Astrocyte (in vitro differentiated cells and primary cell): Measurements from ENCODE around the gene UBE2S. TPM values are rescaled to one million over a fixed set of nuclear protein-coding genes. Genes with fewer than 3 reads are reported as not detected.

Experiments used
- DNase-seq: peaks from one replicate; pipeline ENCODE4 v3.0.0-alpha.2; 2010; ENCODE audit warnings: low read depth
- FAIRE-seq: peaks from 2 replicates; lab custom pipeline; 2011; peaks lifted over from hg19 to GRCh38; lab: Jason Lieb, UNC
- H2AFZ ChIP-seq: 2 replicates; pipeline ENCODE4 v1.6.0; 2012; ENCODE audit warnings: low read depth, low read length, inconsistent platforms
- H3K27ac ChIP-seq: 2 replicates; pipeline ENCODE4 v1.5.1; 2011; ENCODE audit warnings: low read depth, low read length, inconsistent platforms
- H3K27me3 ChIP-seq: 2 replicates; pipeline ENCODE4 v1.6.0; 2011; ENCODE audit warnings: low read length, inconsistent platforms; ENCODE audit not compliant: insufficient read depth
- H3K36me3 ChIP-seq: 2 replicates; pipeline ENCODE4 v1.5.1; 2011; ENCODE audit warnings: low read length, inconsistent platforms; ENCODE audit not compliant: insufficient read depth
- H3K4me1 ChIP-seq: 2 replicates; pipeline ENCODE4 v1.5.1; 2011; ENCODE audit warnings: low read length, inconsistent platforms; ENCODE audit not compliant: insufficient read depth
- H3K4me2 ChIP-seq: 2 replicates; pipeline ENCODE4 v1.6.0; 2012; ENCODE audit warnings: low read length, inconsistent platforms
- H3K4me3 ChIP-seq: 2 replicates; pipeline ENCODE4 v1.5.1; 2011; ENCODE audit warnings: low read depth, mild to moderate bottlenecking, low read length, inconsistent platforms; ENCODE audit not compliant: insufficient read depth
- H3K79me2 ChIP-seq: 2 replicates; pipeline ENCODE4 v1.6.0; 2012; ENCODE audit warnings: mild to moderate bottlenecking, low read length, inconsistent platforms; ENCODE audit not compliant: insufficient read depth
- H3K9ac ChIP-seq: 2 replicates; pipeline ENCODE4 v1.6.0; 2012; ENCODE audit warnings: mild to moderate bottlenecking, low read length, inconsistent platforms
- H3K9me3 ChIP-seq: 2 replicates; pipeline ENCODE4 v1.5.1; 2012; ENCODE audit warnings: low read depth, mild to moderate bottlenecking, low read length, inconsistent platforms; ENCODE audit not compliant: insufficient read depth
- H4K20me1 ChIP-seq: 2 replicates; pipeline ENCODE4 v1.6.0; 2012; ENCODE audit warnings: low read length, inconsistent platforms; ENCODE audit not compliant: insufficient read depth
- H3K27ac Mint-ChIP-seq: one replicate; pipeline ENCODE4 v1.8.0; 2021; ENCODE audit warnings: mild to moderate bottlenecking, mixed read lengths; ENCODE audit not compliant: unreplicated experiment
- H3K27me3 Mint-ChIP-seq: one replicate; pipeline ENCODE4 v1.8.0; 2021; ENCODE audit warnings: low read depth, mixed read lengths; ENCODE audit not compliant: unreplicated experiment
- H3K36me3 Mint-ChIP-seq: one replicate; pipeline ENCODE4 v1.8.0; 2021; ENCODE audit warnings: low read depth, mixed read lengths; ENCODE audit not compliant: unreplicated experiment
- H3K4me1 Mint-ChIP-seq: one replicate; pipeline ENCODE4 v1.8.0; 2021; ENCODE audit warnings: low read depth, mixed read lengths; ENCODE audit not compliant: unreplicated experiment
- H3K4me3 Mint-ChIP-seq: one replicate; pipeline ENCODE4 v1.8.0; 2021; ENCODE audit warnings: mild to moderate bottlenecking, moderate library complexity, mixed read lengths; ENCODE audit not compliant: unreplicated experiment
- H3K9me3 Mint-ChIP-seq: one replicate; pipeline ENCODE4 v1.8.0; 2021; ENCODE audit warnings: mild to moderate bottlenecking, mixed read lengths; ENCODE audit not compliant: unreplicated experiment
- CTCF ChIP-seq: IDR thresholded peaks from 2 replicates; pipeline ENCODE4 v1.5.1; 2011; ENCODE audit warnings: low read depth, mild to moderate bottlenecking, inconsistent platforms, low read length, moderate library complexity; ENCODE audit not compliant: insufficient read depth
- EZH2 ChIP-seq: IDR thresholded peaks from 2 replicates; pipeline ENCODE4 v1.6.1; 2012; ENCODE audit warnings: mild to moderate bottlenecking, low read length, inconsistent platforms; ENCODE audit not compliant: insufficient read depth
- total RNA-seq: library from RNA; stranded (reverse); gene quantifications from 2 replicates; pipeline ENCODE4 v1.2.1, GENCODE V29; 2021

The UBE2S gene
- total RNA-seq, 1 donor from 2014 or later: 116 TPM

GRCh38 chr19:55350620-55351315 lies 56.8 kb downstream of the UBE2S start:
- Histone ChIP-seq H3K9me3 (no peaks in the 10 kb centered on the region), H3K4me1 (peaks cover 10% of the 10 kb centered on the region), H3K9ac (no peak overlapping the region), H3K4me3 (no peak overlapping the region), H3K79me2 (no peaks in the 10 kb centered on the region), H3K4me2 (no peak overlapping the region), H2AFZ (no peak overlapping the region), H3K27me3 (peaks cover 15% of the 10 kb centered on the region), H4K20me1 (peaks cover 11% of the 10 kb centered on the region), H3K27ac (no peak overlapping the region), H3K36me3 (no peaks in the 10 kb centered on the region)
- Mint-ChIP-seq H3K4me1 (peaks cover 5% of the 10 kb centered on the region), H3K36me3 (peaks cover 10% of the 10 kb centered on the region), H3K4me3 (peak overlapping the region; percentile 54), H3K27ac (peak overlapping the region; percentile 34), H3K27me3 (peaks cover 40% of the 10 kb centered on the region), H3K9me3 (peaks cover 3% of the 10 kb centered on the region)
- TF ChIP-seq EZH2 (no peak), CTCF (no peak)
- FAIRE-seq: no peak
- DNase-seq: no peak

Other genes starting within 250 kb of the UBE2S start
- gene DNAAF3, start 241.2 kb downstream of the UBE2S start, total RNA-seq: 1.3 and 1.8 TPM in 2 replicates
- gene SYT5, start 227.5 kb downstream of the UBE2S start, total RNA-seq: 1.1 and 1.9 TPM in 2 replicates
- gene PTPRH, start 198.3 kb downstream of the UBE2S start, total RNA-seq: 0.99 and 1.0 TPM in 2 replicates
- 2.7 and 3.9 TPM in 2 replicates for gene TMEM86B, start 179.0 kb downstream of the UBE2S start, total RNA-seq
- 73.8 and 75.2 TPM in 2 replicates for gene PPP6R1, start 148.8 kb downstream of the UBE2S start, total RNA-seq
- 34.8 and 39.8 TPM in 2 replicates for gene HSPBP1, start 127.7 kb downstream of the UBE2S start, total RNA-seq
- gene BRSK1, start 123.8 kb downstream of the UBE2S start, total RNA-seq: 17.6 and 18.8 TPM in 2 replicates
- not detected in 2 replicates for gene TMEM150B, start 82.4 kb downstream of the UBE2S start, total RNA-seq
- gene KMT5C, start 67.9 kb downstream of the UBE2S start, total RNA-seq: 14.6 and 16.0 TPM in 2 replicates
- 0.50 TPM in 2 replicates for gene COX6B2, start 53.1 kb downstream of the UBE2S start, total RNA-seq
- gene GARIN5B, start 44.5 kb downstream of the UBE2S start, total RNA-seq: 0.10 and 0.20 TPM in 2 replicates
- gene IL11, start 37.3 kb downstream of the UBE2S start, total RNA-seq: 183 and 202 TPM in 2 replicates
- gene TMEM190, start 31.0 kb downstream of the UBE2S start, total RNA-seq: 2.5 TPM in 2 replicates
- gene TMEM238, start 23.5 kb downstream of the UBE2S start, total RNA-seq: 1.4 and 2.1 TPM in 2 replicates
- gene RPL28, start 21.9 kb downstream of the UBE2S start, total RNA-seq: 2,006 and 2,072 TPM in 2 replicates
- gene SHISA7, start 35.5 kb upstream of the UBE2S start, total RNA-seq: 0.09 TPM in 1 of 2 replicates, not detected in the other
- 58.8 and 61.6 TPM in 2 replicates for gene ISOC2, start 53.9 kb upstream of the UBE2S start, total RNA-seq
- not detected in 2 replicates for gene C19orf85, start 57.0 kb upstream of the UBE2S start, total RNA-seq
- gene ZNF628, start 68.8 kb upstream of the UBE2S start, total RNA-seq: 9.9 and 11.9 TPM in 2 replicates
- 68.7 and 71.2 TPM in 2 replicates for gene NAT14, start 77.4 kb upstream of the UBE2S start, total RNA-seq
- gene SSC5D, start 80.6 kb upstream of the UBE2S start, total RNA-seq: 46.8 and 66.1 TPM in 2 replicates
- 2.5 and 4.2 TPM in 2 replicates for gene SBK2, start 129.3 kb upstream of the UBE2S start, total RNA-seq
- gene SBK3, start 137.8 kb upstream of the UBE2S start, total RNA-seq: 0.34 and 0.91 TPM in 2 replicates
- gene ZNF579, start 173.1 kb upstream of the UBE2S start, total RNA-seq: 50.2 and 58.0 TPM in 2 replicates
- 14.2 and 14.5 TPM in 2 replicates for gene FIZ1, start 191.7 kb upstream of the UBE2S start, total RNA-seq
- gene ZNF524, start 192.5 kb upstream of the UBE2S start, total RNA-seq: 6.0 and 6.3 TPM in 2 replicates
- gene ZNF865, start 197.9 kb upstream of the UBE2S start, total RNA-seq: 15.0 and 15.3 TPM in 2 replicates
- gene ZNF784, start 216.8 kb upstream of the UBE2S start, total RNA-seq: 5.0 and 5.3 TPM in 2 replicates
- gene ZNF580, start 233.2 kb upstream of the UBE2S start, total RNA-seq: 35.8 and 36.6 TPM in 2 replicates
- 28.4 and 30.0 TPM in 2 replicates for gene ZNF581, start 235.9 kb upstream of the UBE2S start, total RNA-seq
- gene CCDC106, start 240.4 kb upstream of the UBE2S start, total RNA-seq: 12.2 and 12.8 TPM in 2 replicates
- gene U2AF2, start 247.2 kb upstream of the UBE2S start, total RNA-seq: 183 and 194 TPM in 2 replicates